ENCODE measurements around the gene ANKS1B.
"Not testable (repeated sequence)": the region's sequence is repeated elsewhere in the genome, so short reads cannot be mapped to it uniquely, and the experiment has no call there.

Gene ANKS1B

GRCh38 chr12:99005601-99006000, 979.1 kb downstream of the ANKS1B start:
- no peak for DNase-seq (ENCODE audit: low read depth)

DNA sequence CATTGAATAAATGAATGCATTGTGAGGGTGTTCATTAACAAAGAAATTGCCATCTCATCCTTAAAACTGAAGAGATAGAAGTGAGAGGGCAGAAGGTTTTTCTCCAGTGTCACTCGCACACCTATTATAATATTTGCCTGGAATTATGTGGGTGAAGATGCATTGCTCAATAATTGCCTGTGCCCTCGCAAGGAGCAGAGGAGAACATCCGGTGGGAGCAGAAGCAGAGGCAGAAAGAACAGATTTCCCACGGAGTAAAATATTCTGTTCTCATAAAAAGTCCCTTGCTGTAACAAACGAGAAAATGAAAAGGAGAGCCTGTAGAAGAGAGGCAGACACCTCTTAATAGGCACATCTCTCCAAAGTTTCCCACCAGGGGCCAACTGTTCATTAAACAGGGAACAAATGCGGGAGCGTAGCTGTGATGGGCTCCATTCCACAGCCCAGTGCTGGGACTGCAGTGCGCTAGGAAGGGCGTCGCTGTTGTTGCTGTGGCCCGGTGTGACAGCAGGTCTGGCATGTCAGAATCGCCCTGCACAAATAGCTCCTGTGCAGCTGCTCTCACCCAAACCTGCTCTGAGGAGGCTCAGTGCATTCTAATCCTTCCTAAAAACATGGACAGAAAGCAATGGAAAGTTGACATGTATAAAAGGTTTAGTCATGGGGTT, 979.8 kb downstream of the ANKS1B start:
- DNase-seq (ENCODE audit: low read depth) = no peak

DNA sequence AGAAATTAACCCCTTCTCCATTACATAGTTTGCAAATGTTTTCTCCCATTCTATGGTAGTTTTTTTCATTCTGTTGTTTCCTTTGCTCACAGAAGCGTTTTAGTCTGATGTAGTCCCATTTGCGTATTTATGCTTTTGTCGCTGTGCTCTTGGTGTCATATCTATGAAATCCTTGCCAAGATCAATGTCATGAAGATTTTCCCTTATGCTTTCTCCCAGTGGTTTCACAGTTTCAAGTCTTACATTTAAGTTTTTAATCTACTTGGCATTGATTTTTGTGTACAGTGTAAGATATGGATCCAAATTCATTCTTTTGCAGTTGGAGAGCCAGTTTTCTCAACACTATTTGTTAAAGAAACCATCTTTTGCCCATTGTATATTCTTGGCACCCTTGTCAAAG, 982.0 kb downstream of the ANKS1B start:
- DNase-seq (ENCODE audit: low read depth) = no peak

GRCh38 chr12:99002156-99002555, 982.6 kb downstream of the ANKS1B start:
- no peak for DNase-seq (ENCODE audit: low read depth)

DNA sequence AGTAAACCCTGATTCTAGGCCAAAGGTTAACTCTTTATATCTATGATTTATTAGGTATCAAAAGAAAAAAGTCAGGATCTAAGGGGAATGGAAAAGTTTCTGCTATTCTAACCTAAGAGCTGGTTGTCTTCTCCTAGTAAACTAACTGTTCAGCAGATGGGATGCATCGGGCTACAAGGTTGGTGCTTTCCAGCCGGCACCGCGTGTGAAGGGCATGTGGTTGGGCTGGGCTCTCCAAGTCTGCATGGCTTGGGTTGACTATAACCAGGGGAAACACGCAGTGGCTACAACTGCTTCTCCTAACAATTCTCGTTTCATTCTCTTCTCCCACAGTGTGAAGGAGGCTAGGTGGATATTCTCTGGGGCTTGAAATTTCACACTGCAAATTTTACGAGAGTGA, 985.2 kb downstream of the ANKS1B start:
- DNase-seq (ENCODE audit: low read depth) = no peak

DNA sequence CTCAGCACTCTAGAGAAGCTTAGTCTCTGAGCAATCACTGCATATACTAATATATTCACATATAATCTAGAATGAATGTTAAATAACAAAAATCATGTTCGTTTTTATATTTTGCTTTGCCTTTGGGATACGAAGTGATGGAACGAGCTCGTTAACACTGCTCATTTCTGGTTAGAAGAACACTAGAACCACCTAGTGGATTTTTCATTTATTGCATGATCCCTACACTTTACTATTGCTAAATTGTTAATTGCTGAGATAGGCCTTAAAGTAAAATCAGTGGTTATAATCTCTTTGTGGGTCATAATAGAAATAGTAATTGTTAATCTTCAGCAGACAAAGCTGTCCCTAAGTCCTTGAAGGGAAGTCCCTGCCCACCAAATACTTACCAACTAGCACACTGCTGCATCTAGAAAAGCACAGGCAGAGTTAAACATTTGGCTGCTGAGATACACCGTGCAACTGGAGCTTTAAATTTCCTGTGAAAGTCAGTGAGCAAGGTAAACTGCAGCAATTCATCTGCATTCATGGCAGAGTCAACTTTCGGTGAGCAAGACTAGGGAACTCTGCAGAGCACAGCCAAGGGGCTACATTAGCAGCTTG, 985.9 kb downstream of the ANKS1B start:
- peak; percentile 21 for DNase-seq (ENCODE audit: low read depth)

- DNase-seq (ENCODE audit: low read depth) = no peak
Measured at GRCh38 chr12:98997899-98998298, 986.8 kb downstream of the ANKS1B start.

DNA sequence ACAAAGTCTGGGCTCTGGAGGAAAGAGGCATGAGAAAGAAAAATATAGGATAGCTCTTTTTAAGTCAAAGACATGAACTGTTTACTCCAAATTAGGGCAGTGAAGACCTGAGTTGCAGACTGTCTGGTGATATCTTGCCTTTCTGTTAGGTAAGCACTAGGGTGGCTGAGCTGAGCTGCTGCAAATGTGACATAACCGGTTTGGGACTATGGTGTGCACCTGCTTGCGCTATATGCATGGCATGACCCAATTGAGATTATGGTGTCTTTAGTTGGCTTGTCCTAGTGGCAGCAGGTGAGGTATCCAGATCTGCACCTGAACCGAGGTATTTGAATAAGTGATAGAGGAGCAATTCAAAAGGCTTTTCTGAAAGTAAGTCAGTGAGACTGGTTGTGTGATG, 994.1 kb downstream of the ANKS1B start:
- no peak for DNase-seq (ENCODE audit: low read depth)

DNA sequence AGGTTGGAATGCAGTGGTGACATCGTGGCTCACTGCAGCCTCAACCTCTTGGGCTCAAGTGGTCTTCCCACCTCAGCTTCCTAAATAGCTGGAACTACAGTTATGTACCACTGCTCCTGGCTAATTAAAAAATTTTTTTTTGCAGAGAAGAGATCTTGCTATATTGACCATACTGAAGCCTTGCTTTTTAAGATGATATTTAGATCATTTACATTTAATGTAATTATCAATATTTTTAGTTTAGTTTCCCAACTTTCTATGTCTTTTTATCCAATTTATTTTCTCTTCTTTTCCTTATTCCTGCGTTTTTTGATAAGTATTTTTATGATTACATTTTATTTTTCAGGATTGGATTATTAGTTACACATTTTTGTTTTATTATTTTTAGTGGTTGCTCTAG, 999.6 kb downstream of the ANKS1B start:
- DNase-seq (ENCODE audit: low read depth) = no peak

DNA sequence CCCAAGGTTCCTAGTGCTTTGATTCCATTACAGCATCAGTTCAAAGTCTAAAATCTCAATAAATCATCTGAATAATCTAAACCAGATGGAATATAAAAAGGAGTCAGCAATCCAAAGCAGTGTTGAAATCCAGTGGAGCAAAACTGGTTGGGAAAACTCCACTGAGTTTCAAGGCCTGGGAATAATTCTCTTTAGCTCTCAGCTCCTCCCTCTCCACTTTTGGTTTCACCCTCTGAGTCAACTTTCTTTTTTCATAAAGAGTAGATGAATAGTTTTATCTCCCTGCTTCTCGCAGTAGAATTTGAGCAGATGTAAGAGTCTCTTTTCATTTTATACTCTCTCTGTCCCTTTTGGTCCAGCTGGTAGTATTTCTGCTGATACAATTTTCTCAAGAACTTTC, 1001.1 kb downstream of the ANKS1B start:
- DNase-seq (ENCODE audit: low read depth) = peak; percentile 9

DNA sequence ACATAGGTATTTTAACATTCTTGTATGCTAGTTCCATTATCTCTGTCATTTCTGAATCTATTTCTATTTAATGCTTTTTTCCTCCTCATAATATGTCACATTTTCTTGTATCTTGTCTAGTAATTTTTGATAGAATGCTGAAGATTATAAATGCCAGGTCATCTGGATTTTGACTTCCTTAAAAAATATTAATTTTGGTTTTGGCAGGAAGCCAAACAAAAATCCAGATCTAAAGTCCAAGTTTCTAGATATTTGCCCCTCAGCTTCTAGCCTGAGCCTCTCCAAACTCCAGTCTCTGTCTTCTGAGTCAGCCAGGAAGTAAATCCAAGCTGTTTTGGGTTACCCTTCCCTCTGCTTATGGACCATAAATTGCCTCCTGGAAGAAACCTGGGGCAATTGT, 1004.2 kb downstream of the ANKS1B start:
- no peak for DNase-seq (ENCODE audit: low read depth)

GRCh38 chr12:98977186-98977585, 1007.5 kb downstream of the ANKS1B start:
- no peak for DNase-seq (ENCODE audit: low read depth)

GRCh38 chr12:98974767-98975381, 1009.9 kb downstream of the ANKS1B start:
- DNase-seq (ENCODE audit: low read depth) = no peak

- DNase-seq (ENCODE audit: low read depth) = no peak
Measured at GRCh38 chr12:98973395-98973794, 1011.3 kb downstream of the ANKS1B start.

DNA sequence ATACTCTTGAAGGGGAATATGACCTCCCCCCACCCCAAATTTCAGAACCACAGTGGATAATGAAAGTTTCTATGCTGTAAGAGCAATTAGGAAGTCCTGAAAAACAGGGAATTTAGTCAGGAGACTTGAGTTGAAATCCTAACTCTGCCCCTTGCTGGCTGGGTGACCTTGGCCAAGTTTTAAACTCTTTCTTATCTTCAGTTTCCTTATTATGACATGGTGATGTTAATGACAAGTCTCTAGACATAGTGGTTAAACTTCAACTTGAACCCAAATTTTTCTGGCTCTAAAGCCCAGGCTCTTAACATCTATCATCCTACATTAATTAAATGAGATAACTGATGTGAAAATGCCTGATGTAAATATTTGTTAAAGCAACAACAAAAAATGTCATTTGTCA, 1013.8 kb downstream of the ANKS1B start:
- DNase-seq (ENCODE audit: low read depth) = no peak

- no peak for DNase-seq (ENCODE audit: low read depth)
Measured at GRCh38 chr12:98970210-98970609, 1014.5 kb downstream of the ANKS1B start.

GRCh38 chr12:98968896-98969295, 1015.8 kb downstream of the ANKS1B start:
- no peak for DNase-seq (ENCODE audit: low read depth)

DNA sequence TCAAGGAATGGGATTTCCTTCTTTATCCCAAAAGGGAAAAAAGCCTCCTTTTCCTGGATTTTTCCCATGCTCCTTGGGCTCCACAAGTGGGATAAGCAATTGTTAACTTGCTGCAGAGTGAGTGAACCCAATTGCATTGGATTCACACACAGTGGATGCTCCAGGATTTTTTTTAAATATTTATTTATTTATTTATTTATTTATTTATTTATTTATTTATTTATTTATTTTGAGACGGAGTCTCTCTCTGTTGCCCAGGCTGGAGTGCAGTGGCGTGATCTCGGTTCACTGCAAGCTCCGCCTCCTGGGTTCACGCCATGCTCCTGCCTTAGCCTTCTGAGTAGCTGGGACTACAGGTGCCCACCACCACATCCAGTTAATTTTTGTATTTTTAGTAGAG, 1027.6 kb downstream of the ANKS1B start:
- DNase-seq (ENCODE audit: low read depth) = not testable (repeated sequence)

DNA sequence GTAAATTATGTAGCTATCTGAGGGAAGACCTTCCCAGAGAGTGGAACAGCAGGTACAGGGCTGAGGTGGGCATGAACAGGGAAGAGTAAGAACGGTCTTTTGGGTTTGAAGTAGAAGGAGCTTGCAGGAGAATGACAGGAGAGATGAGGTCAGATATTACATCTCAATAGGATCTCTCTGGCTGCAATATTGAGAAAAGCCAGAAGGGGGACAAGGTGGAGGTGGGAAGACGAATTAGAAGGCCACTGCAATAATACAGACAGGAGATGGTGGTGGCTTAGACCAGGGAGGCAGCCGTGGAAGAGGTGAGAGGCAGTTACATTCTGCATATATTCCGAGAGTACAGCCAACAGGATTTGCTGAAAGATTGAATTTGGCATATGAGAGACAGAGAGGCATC, 1029.5 kb downstream of the ANKS1B start:
- DNase-seq (ENCODE audit: low read depth) = no peak

DNA sequence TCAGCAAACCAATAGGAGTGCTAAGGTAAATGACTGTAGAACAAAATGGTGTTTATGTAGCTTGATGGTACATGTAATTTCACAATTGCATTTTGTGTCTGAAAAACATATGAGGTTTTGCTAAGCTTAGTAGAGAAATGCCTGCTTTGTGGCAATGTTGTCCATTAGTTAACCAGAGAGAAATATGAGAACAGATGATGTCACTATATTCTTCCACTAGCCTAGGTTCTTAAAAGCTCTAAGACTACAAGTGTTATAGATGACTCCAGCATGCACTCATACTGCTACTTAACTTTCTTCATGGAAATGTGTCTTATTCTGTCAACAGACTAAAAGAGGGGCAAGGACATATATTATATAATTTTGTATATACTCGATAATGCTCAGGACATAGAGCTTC, 1030.2 kb downstream of the ANKS1B start:
- DNase-seq (ENCODE audit: low read depth) = no peak

DNA sequence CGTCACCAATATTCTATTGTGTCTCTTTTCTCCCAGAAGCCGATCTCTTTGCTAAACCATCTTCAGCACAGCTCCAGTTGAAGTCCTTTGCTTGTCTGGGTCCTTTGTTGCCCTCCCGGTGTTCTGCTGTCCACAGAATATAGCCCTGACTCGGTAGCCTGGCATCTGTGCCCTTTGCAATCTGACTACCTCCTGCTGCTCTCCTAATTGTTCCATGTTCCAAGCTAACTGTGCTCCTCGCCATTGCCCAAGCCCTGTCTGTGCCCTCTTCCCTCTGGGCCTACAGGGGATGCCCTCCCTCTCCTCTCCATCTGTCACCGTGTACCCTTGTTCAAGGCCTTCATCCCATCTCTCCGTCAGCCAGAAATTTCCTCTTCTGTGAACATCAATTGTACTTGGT, 1033.3 kb downstream of the ANKS1B start:
- DNase-seq (ENCODE audit: low read depth) = no peak

- no peak for DNase-seq (ENCODE audit: low read depth)
Measured at GRCh38 chr12:98948343-98948949, 1036.3 kb downstream of the ANKS1B start.

GRCh38 chr12:98945864-98946263, 1038.9 kb downstream of the ANKS1B start:
- DNase-seq (ENCODE audit: low read depth) = no peak
